ENCODE measurements around the gene NEUROD2.

- TF ChIP-seq CTCF (IDR thresholded peaks at IDR 0.05) (no peak), POLR2A (IDR thresholded peaks at IDR 0.05) (no peak)
Observed at GRCh38 chr17:39622380-39623006, 14.8 kb upstream of the NEUROD2 start.
